HEK293 (cell line): ENCODE measurements around the gene AMOTL1.

Source experiments
- KLF9 ChIP-seq: fragments of 450-650 bp; formaldehyde crosslinking; IDR thresholded peaks from 2 replicates; pipeline ENCODE4 v1.5.1; 2016; ENCODE audit warnings: missing biosample characterization, missing genetic modification characterization, low read depth
- ZEB2 ChIP-seq: fragments of 450-650 bp; formaldehyde crosslinking; IDR thresholded peaks from 2 replicates; pipeline ENCODE4 v1.5.1; 2016; ENCODE audit warnings: missing biosample characterization, missing genetic modification characterization
- ZFP3 ChIP-seq: fragments of 450-650 bp; formaldehyde crosslinking; IDR thresholded peaks from 2 replicates; pipeline ENCODE4 v1.5.1; 2016; ENCODE audit warnings: low read depth, missing biosample characterization, missing genetic modification characterization
- ZFP41 ChIP-seq: fragments of 450-650 bp; formaldehyde crosslinking; IDR thresholded peaks from 2 replicates; pipeline ENCODE4 v1.5.1; 2016; ENCODE audit warnings: missing biosample characterization, missing genetic modification characterization, borderline replicate concordance
- ZNF518A ChIP-seq: fragments of 450-650 bp; formaldehyde crosslinking; conservative IDR thresholded peaks from 2 replicates; pipeline ENCODE4 v1.5.1; 2016; ENCODE audit warnings: low read depth, missing biosample characterization, missing genetic modification characterization

- TF ChIP-seq ZEB2 (tag by site-specific recombination) (no peak), ZFP3 (tag by site-specific recombination) (no peak), ZFP41 (tag by site-specific recombination) (no peak), KLF9 (no peak), ZNF518A (no peak)
These were observed 77.5 kb downstream of the AMOTL1 start for GRCh38 chr11:94845622-94846021.
